EL (cell line): ENCODE results near the gene SEC14L6.

Source experiments
- DNase-seq: peaks from one replicate; pipeline ENCODE4 v3.0.0-alpha.2; 2016

SEC14L6 gene

GRCh38 chr22:30531651-30532608 is 14.6 kb downstream of the SEC14L6 start:
- DNase-seq: no peak

GRCh38 chr22:30526656-30527055 is 19.9 kb downstream of the SEC14L6 start:
- no peak for DNase-seq

- DNase-seq: no peak
These were observed 22.7 kb downstream of the SEC14L6 start for GRCh38 chr22:30523646-30524489.

DNA sequence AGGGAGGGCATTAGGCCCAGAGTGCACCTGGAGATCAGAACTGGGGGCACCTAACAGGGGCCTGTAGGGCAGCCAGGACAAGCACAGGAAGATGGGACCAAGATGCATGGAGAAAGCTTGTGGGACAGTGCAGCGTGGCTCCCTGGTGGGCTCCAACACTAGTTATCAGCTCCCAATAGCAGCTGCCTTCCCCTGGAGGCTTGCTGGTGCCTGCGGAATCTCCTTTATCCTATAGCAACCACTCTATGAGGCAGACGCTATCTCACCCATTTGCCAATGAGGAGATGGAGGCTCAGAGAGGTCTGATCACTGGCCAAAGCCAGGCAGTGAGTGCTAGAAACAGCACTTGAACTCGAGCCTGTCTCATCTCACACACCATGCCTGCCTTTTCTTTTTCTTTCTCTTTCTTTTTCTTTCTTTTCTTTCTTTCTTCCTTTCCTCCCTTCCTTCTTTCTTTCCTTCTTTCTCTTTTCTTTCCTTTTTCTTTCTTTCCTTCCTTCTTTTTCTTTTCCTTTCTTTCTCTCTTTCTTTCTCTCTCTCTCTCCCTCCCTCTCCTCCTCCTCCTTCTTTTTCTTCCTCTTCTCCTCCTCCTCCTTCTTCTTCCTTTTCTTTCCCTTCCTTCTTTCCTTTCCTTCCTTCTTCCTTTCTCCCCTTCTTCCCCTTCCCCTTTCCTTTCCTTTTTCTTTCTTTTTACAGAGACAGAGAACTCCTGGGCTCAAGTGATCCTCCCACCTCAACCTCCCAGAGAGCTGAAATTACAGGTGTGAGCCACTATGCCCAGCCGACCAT is 25.0 kb downstream of the SEC14L6 start:
- DNase-seq: no peak

GRCh38 chr22:30519842-30520425 is 26.6 kb downstream of the SEC14L6 start:
- DNase-seq: no peak

- no peak for DNase-seq
These were observed 29.8 kb downstream of the SEC14L6 start for GRCh38 chr22:30516731-30517130.

GRCh38 chr22:30516273-30516672 is 30.3 kb downstream of the SEC14L6 start:
- no peak for DNase-seq

DNA sequence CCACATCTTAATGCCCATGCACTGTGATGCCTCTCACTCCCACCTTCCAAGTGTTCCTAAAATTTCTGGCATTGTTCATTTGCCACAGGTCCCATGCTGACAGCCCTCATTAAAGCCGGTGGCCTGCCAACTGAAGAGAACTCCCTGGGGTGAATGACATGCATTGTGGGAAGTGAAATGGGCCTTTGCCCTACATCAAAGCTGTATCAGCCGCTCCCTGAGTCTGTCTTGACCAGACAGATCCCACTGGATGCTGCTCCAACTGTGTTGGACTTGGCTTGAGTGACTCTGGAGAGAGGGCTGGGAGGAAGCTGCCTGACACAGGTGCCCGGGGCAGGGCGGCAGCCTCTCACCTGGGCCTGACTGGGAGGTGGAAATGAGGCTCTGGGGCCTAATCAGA is 32.3 kb downstream of the SEC14L6 start:
- DNase-seq: no peak

DNA sequence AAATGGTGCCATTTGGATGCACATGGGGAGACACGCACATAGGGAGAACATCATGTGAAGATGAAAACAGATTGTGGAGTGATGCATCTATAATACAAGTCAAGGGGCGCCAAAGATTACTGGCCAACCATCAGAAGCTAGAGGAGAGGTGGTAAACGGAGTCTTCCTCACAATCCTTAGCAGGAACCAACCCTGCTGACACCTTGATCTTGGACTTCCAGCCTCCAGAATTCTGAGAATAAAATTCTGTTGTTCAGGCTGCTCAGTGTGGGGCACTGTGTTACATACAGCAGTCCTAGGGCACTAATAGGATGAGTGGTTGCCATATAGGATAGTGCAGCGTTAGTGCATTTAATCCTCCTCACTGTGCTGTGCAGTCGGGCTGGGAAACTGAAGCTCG is 33.1 kb downstream of the SEC14L6 start:
- no peak for DNase-seq

GRCh38 chr22:30511911-30512310 is 34.6 kb downstream of the SEC14L6 start:
- no peak for DNase-seq

GRCh38 chr22:30511109-30511508 is 35.4 kb downstream of the SEC14L6 start:
- DNase-seq: no peak

DNA sequence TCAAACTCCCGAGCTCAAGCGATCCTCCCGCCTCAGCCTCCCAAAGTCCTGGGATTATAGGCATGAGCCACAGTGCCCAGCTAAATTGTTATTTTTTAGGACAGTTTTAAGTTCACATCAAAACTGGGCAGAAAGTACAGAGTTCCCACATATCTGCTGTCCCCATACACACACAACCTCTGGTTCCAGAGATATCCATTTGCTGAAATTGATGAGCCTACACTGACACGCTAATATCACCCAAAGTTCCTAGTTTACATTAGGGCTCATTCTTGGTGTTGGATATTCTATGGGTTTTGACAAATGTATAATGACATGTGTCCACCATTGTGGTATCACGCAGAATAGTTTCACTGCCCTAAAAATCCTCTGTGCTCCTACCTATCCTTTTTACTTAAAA is 38.3 kb downstream of the SEC14L6 start:
- DNase-seq: no peak

DNA sequence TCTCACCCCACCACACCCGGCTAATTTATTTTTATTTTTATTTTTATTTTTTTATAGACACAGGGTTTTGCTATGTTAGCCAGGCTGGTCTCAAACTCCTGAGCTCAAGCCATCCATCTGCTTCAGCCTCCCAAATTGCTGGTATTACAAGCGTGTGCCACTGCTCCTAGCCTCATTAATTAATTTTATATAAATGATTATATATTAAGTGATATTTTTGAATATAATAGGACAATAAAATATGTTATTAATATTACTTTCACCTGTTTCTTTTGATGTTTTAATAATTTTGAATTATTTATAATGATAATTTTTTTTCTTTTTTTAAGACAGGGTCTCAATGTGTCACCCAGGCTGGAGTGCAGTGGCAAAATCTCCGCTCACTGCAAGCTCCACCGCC is 38.9 kb downstream of the SEC14L6 start:
- DNase-seq: no peak

GRCh38 chr22:30506507-30506968 is 40.0 kb downstream of the SEC14L6 start:
- no peak for DNase-seq

GRCh38 chr22:30503551-30503950 is 43.0 kb downstream of the SEC14L6 start:
- no peak for DNase-seq

DNA sequence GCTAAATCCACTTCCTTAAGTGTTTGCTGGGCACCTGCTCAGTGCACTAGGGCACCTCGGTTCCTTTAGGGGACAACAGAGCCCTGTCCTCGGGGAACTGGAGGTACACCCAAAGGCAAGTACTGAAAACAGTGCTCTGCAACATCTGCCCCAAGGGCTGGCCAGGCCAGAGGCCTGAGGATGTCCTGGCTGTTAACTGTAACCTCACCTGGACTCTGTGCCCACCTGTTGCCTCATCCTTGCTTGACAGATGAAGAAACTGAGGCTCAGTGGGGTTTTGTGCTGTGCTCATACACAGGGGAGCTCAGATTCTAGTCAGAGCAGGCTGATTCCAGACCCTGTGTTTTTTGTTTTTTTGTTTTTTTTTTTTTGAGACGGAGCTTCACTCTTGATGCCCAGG is 43.6 kb downstream of the SEC14L6 start:
- no peak for DNase-seq

DNA sequence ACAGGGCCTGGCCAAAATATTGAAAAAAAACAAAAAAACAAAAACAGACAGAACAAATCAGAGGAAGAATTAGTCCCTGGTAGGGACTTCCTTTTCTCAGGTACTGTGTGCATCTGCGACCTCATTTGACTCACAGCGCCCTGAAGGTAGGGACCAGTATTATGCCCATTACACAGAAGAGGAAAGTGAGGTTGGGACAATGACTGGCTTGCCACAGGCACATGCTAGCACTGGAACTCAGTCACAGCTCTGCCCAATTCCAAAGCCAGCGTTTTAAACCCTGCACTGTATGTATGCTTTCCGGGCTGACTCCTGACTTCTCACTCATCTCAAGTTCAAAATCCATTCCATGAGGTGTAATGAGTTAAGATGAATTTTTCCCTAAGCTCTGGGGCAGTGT is 44.4 kb downstream of the SEC14L6 start:
- no peak for DNase-seq

GRCh38 chr22:30500628-30501027 is 45.9 kb downstream of the SEC14L6 start:
- DNase-seq: no peak

DNA sequence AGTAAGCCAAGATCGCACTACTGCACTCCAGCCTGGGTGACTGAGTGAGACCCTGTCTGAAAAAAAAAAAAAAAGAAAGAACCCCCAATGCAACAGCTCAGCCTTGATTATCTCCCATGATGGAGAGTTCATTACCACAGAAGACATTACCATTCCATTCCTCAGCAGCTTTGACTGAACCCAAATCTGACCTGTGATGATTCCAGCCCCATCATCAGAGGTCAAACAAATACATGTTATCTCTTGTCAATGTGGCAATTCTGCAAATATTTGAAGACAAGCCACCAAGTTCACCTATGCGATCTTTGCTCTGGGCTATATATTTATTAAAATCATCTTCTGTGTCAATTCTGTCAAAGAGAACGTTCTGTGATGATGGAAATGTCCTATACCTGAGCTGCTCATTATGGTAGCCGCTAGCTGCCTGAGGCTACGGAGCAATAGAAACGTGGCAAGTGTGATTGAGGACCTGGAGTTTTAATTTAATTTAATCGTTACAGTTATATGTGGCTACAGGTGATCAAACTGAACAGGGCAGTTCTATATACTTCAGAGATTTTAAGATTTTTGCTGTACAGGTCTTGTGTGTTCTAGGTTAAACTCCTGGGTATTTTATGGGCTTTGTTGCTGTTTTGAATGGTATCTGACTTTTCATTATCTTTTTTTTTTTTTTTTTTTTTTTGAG is 48.9 kb downstream of the SEC14L6 start:
- no peak for DNase-seq

DNA sequence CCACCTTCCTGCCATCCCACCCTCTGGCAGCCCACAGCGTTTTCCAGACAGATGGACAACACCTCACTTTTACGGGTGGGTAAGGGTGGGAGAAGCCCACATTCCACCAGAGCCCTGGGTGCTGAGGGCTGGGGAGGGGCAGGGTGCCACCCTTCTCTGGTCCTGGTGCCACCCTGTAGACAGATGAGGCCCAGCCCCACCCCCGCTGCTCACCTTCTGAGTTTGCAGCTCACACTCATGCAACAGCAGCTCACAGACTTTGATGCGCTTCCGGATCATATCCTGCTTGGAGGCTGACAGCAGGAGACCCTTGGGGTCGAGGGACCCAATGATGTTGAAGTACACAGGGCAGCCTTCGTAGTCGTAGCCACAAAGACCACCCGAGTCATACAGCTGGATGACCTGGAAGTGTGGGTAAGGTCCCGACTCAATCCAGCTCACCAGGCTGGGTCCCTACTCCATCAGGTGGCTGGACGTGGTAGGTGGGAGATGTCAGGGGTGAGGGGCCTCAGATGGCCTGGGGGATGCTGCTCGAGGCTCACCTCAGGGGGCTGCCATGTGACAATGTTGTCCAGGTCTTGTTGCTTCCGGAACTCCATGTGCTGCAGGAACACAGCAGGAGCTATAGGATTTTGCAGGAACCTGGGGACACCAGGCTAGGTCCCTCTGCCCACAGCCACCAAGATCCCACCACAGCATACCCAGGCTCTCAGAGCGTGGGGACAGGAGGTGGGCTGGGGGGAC is 51.3 kb downstream of the SEC14L6 start:
- DNase-seq: no peak

- DNase-seq: no peak
These were observed 54.4 kb downstream of the SEC14L6 start for GRCh38 chr22:30492144-30492543.
